ENCODE results near the gene THADA.

- TF ChIP-seq CTCF (optimal IDR thresholded peaks at IDR 0.05 in 1 of 3, IDR thresholded peaks at IDR 0.05 in 1 of 3, conservative IDR thresholded peaks at IDR 0.05 in 1 of 3; ENCODE audit: extremely low read depth in 1 of 3, insufficient read depth in 2 of 3, low read length in 3 of 3) (no peak), EZH2 (IDR thresholded peaks at IDR 0.05; ENCODE audit: low read length) (no peak)
Observed at GRCh38 chr2:43221763-43222474, 373.9 kb downstream of the THADA start.

All from keratinocyte (primary cell).